K562 (cell line): ENCODE data around the gene NECAB2. TPM values are rescaled to one million over a fixed set of nuclear protein-coding genes. Genes with fewer than 3 reads are reported as not detected.

Experiments used
- ATAC-seq: fragments of 200-7000 bp; cut with Tn5 transposase; 3 replicates; pipeline ENCODE4 v1.9.1; 2020; ENCODE audit warnings: moderate library complexity
- BruUV-seq: library from RNA; stranded (reverse); fragments of 400-500 nt; replicated peaks from 2 replicates; lab custom pipeline; 2021; lab: Mats Ljungman, UMichigan
- CTCF ChIA-PET: fragments of 300-600 bp; formaldehyde crosslinking; extraction: SDS; loops from one replicate; lab custom pipeline; 2021; ENCODE audit warnings: low intra/inter-chr PET ratio; lab: Yijun Ruan, JAX
- POLR2A ChIA-PET: fragments of 300-600, 350-650 bp; sonication (Branson Sonifier 250); formaldehyde crosslinking; extraction: SDS; loops from one replicate; lab custom pipeline; 2021; ENCODE audit warnings: antibody characterized with exemption, inconsistent platforms; lab: Yijun Ruan, JAX
- DNase-seq, 4 experiments: peaks; one replicate each; pipeline versions ENCODE4 v3.0.0 to v3.0.0-alpha.2; 2011 to 2018; ENCODE audit warnings: low spot score in 3 of 4, mixed read lengths in 3 of 4; ENCODE audit errors: extremely low read depth in 1 of 4
- FAIRE-seq: peaks from 2 replicates; lab custom pipeline; 2011; peaks lifted over from hg19 to GRCh38; lab: Jason Lieb, UNC
- H2AFZ ChIP-seq: 2 replicates; pipeline ENCODE4 v1.6.0; 2011; ENCODE audit warnings: low read depth, low read length, control low read depth, inconsistent platforms
- H3K27ac ChIP-seq: fragments of 200-600 bp; 3 replicates; pipeline ENCODE4 v1.8.0; 2011; ENCODE audit warnings: low read depth, mild to moderate bottlenecking, control low read depth, inconsistent platforms, low read length, moderate library complexity, mixed read lengths; ENCODE audit errors: extremely low read depth
- H3K27me3 ChIP-seq, 2 experiments: fragments of 300-600 bp in 1 of 2; 2 replicates in 1 of 2; 3 replicates in 1 of 2; pipeline versions ENCODE4 v1.6.0 to v1.8.0; 2011; ENCODE audit warnings: inconsistent platforms in 2 of 2, low read length in 2 of 2, mild to moderate bottlenecking in 1 of 2, mixed read lengths in 1 of 2, moderate library complexity in 1 of 2; ENCODE audit not compliant: control insufficient read depth in 2 of 2, insufficient read depth in 2 of 2
- H3K36me3 ChIP-seq: fragments of 300-600 bp; 3 replicates; pipeline ENCODE4 v1.8.0; 2011; ENCODE audit warnings: mild to moderate bottlenecking, low read length, inconsistent platforms; ENCODE audit not compliant: control insufficient read depth, insufficient read depth
- H3K4me1 ChIP-seq, 2 experiments: fragments of 200-600 bp in 1 of 2; replicated peaks in 1 of 2; 2 replicates in 1 of 2; 3 replicates in 1 of 2; pipeline versions ENCODE4 v1.5.1 to v1.8.0; 2011; ENCODE audit warnings: inconsistent platforms in 2 of 2, low read length in 2 of 2, mild to moderate bottlenecking in 1 of 2, mixed read lengths in 1 of 2, moderate library complexity in 1 of 2; ENCODE audit not compliant: control insufficient read depth in 2 of 2, insufficient read depth in 2 of 2
- H3K4me2 ChIP-seq: 2 replicates; pipeline ENCODE4 v1.6.1; 2011; ENCODE audit warnings: low read length, control low read depth, inconsistent platforms, mixed read lengths; ENCODE audit not compliant: insufficient read depth
- H3K4me3 ChIP-seq: fragments of 200-600 bp; sonication (generic), shearing (Covaris generic); 2 replicates; pipeline ENCODE4 v1.5.1; 2016; ENCODE audit warnings: control low read depth, inconsistent platforms
- H3K79me2 ChIP-seq: fragments of 200-600 bp; 3 replicates; pipeline ENCODE4 v1.8.0; 2011; ENCODE audit warnings: low read length, inconsistent platforms; ENCODE audit not compliant: control insufficient read depth, insufficient read depth
- H3K9ac ChIP-seq, 2 experiments: 2 replicates each; pipeline versions ENCODE4 v1.6.0 to v1.6.1; 2011; ENCODE audit warnings: low read depth in 2 of 2, low read length in 2 of 2, control low read depth in 1 of 2, inconsistent platforms in 1 of 2, mild to moderate bottlenecking in 1 of 2, mixed read lengths in 1 of 2; ENCODE audit not compliant: insufficient read depth in 1 of 2
- H3K9me1 ChIP-seq: one replicate; pipeline ENCODE4 v1.6.0; 2011; ENCODE audit warnings: inconsistent platforms, mild to moderate bottlenecking, low read length, moderate library complexity; ENCODE audit not compliant: control insufficient read depth, insufficient read depth
- H3K9me3 ChIP-seq: replicated peaks from 2 replicates; pipeline ENCODE4 v1.5.1; 2011; ENCODE audit warnings: low read depth, low read length, inconsistent platforms; ENCODE audit not compliant: control insufficient read depth, insufficient read depth
- H4K20me1 ChIP-seq: replicated peaks from 2 replicates; pipeline ENCODE4 v1.6.1; 2011; ENCODE audit warnings: low read length, inconsistent platforms, mixed read lengths; ENCODE audit not compliant: control insufficient read depth, insufficient read depth
- CBFA2T3 ChIP-seq: fragments of 450-650 bp; IDR thresholded peaks from 2 replicates; pipeline ENCODE4 v1.6.1; 2017
- ELF1 ChIP-seq: fragments of 200-800 bp; sonication (Bioruptor generic); IDR thresholded peaks from 2 replicates; pipeline ENCODE4 v1.6.1; 2016; ENCODE audit warnings: missing genetic modification characterization, missing compliant biosample characterization
- ESRRA ChIP-seq: fragments of 450-650 bp; IDR thresholded peaks from 2 replicates; pipeline ENCODE4 v1.6.1; 2014; ENCODE audit warnings: low read depth, mild to moderate bottlenecking, moderate library complexity, borderline replicate concordance
- FOXA3 ChIP-seq, 2 experiments: fragments of 450-650 bp in 1 of 2; sonication (generic) in 1 of 2; formaldehyde crosslinking; IDR thresholded peaks in 1 of 2; conservative IDR thresholded peaks in 1 of 2; 2 replicates each; pipeline versions ENCODE4 v1.4.0 to v1.8.0; 2020 to 2022; ENCODE audit warnings: mild to moderate bottlenecking in 2 of 2, missing genetic modification reagents in 1 of 2
- GATAD2A ChIP-seq: fragments of 450-650 bp; IDR thresholded peaks from 2 replicates; pipeline ENCODE4 v1.6.1; 2017
- KDM5B ChIP-seq: fragments of 200-600 bp; sonication (generic); IDR thresholded peaks from 2 replicates; pipeline ENCODE4 v1.6.1; 2012; ENCODE audit warnings: low read depth, mild to moderate bottlenecking, moderate library complexity, low read length, control low read depth, inconsistent platforms; ENCODE audit not compliant: insufficient replicate concordance
- NEUROD1 ChIP-seq: fragments of 150-350 bp; IDR thresholded peaks from 2 replicates; pipeline ENCODE4 v1.6.1; 2014; ENCODE audit warnings: borderline replicate concordance, low read length, low read depth; ENCODE audit not compliant: partially characterized antibody
- POU5F1 ChIP-seq: fragments of 150-350 bp; IDR thresholded peaks from 2 replicates; pipeline ENCODE4 v1.6.1; 2014; ENCODE audit warnings: borderline replicate concordance, low read length, low read depth, mild to moderate bottlenecking; ENCODE audit not compliant: partially characterized antibody
- PPARD ChIP-seq: fragments of 250-450 bp; sonication (Bioruptor Pico); IDR thresholded peaks from 2 replicates; pipeline ENCODE4 v1.8.0; 2022; ENCODE audit warnings: inconsistent platforms, mild to moderate bottlenecking, moderate library complexity
- RBM14 ChIP-seq: fragments of 200-400 bp; formaldehyde crosslinking; IDR thresholded peaks from 2 replicates; pipeline ENCODE4 v1.6.1; 2018; ENCODE audit warnings: low read depth, mild to moderate bottlenecking, low read length, moderate library complexity, borderline replicate concordance; ENCODE audit not compliant: insufficient read depth
- SRSF1 ChIP-seq: fragments of 200-400 bp; formaldehyde crosslinking; IDR thresholded peaks from 2 replicates; pipeline ENCODE4 v1.6.1; 2017; ENCODE audit warnings: mild to moderate bottlenecking, low read depth, low read length, moderate library complexity
- ZNF324 ChIP-seq: fragments of 250-450 bp; sonication (Bioruptor Pico); IDR thresholded peaks from 2 replicates; pipeline ENCODE4 v1.4.0; 2020; ENCODE audit warnings: mild to moderate bottlenecking
- ZNF830 ChIP-seq: fragments of 250-450 bp; sonication (Bioruptor Pico); IDR thresholded peaks from 2 replicates; pipeline ENCODE4 v1.5.0; 2021; ENCODE audit warnings: mild to moderate bottlenecking
- WGBS: fragments of 100-300 bp; shearing (Covaris generic); methylation state at CpG from one replicate; pipeline ENCODE4 v1.1.6; 2016; ENCODE audit warnings: low coverage, mixed read lengths; ENCODE audit not compliant: insufficient coverage; ENCODE audit errors: missing lambda C conversion rate; 5-methylcytosine and 5-hydroxymethylcytosine counted together
- in situ Hi-C: fragments of 300-500 bp; cut with MboI; formaldehyde crosslinking; loops from 4 replicates; pipeline ENCODE4 v1.15.0; 2018; ENCODE audit warnings: inconsistent platforms, mixed read lengths
- intact Hi-C: fragments of 100-400 bp; cut with micrococcal nuclease; formaldehyde crosslinking; loops from 2 replicates; pipeline ENCODE4 v1.14.2; 2022
- polyA plus RNA-seq, 8 experiments: library from polyadenylated mRNA; depleted of rRNA in 4 of 8; stranded (reverse) in 5 of 8; unstranded in 3 of 8; fragments of >200 nt; fragmentation: Nextera tagmentation in 2 of 8; fragmentation: Illumina TruSeq in 1 of 8; extraction: Ambion mirVana in 2 of 8; extraction: Trizol in 1 of 8; gene quantifications; 2 replicates each; pipeline versions ENCODE4 v1.2.1 to v1.2.3, GENCODE V29; 2011 to 2014; ENCODE audit warnings: inconsistent platforms in 1 of 8, missing spikeins in 1 of 8
- total RNA-seq, 7 experiments: library from RNA; depleted of rRNA in 6 of 7; stranded (reverse); fragments of >200 nt in 6 of 7; fragmentation: Illumina TruSeq in 2 of 7; extraction: Trizol in 2 of 7; gene quantifications; 2 replicates each; pipeline versions ENCODE4 v1.2.1 to v1.2.3, GENCODE V29; 2011 to 2021; ENCODE audit warnings: low replicate concordance in 1 of 7
- TF ChIP-seq, protein P1 (sequence below): fragments of 450-650 bp; IDR thresholded peaks from 2 replicates; pipeline ENCODE4 v1.7.0; 2016; ENCODE audit warnings: borderline replicate concordance
- TF ChIP-seq, protein P2 (sequence below), 2 experiments: fragments of 450-650 bp; IDR thresholded peaks; 2 replicates each; pipeline ENCODE4 v1.6.1; 2016
- TF ChIP-seq, protein P3 (sequence below): sonication (generic); formaldehyde crosslinking; IDR thresholded peaks from 2 replicates; pipeline ENCODE4 v1.8.0; 2022; ENCODE audit warnings: mild to moderate bottlenecking, low read depth, missing genetic modification reagents

The NECAB2 gene
- total and polyA plus RNA-seq, 9 of the 15 experiments (the other 6 are each of a cell fraction or from before 2014, with no cell fraction given) = 0.03 to 0.28 TPM; not detected in 7

DNA sequence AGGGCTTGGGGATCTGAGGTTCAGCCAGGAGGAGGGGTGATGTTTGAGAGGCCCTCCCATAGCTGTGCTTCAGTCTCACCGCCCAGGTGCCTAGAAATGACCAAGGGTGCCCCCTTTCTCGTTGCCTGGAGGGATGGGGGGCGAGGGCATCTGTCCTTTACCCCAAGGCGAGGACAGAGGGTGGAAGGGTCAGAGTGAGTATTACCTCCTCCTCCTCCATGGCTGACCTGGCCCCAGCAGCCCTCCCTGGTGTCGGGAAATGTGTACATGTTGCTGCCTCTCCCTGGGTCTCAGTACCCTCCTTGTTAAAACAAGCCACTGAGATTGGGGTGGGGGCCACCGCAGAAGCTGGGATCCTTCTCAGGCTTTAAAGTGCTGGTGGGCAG is 2.4 kb downstream of the NECAB2 start:
- intact Hi-C loops = no loop called here

More for the DNA sequence above, 2.4 kb downstream of the NECAB2 start:
- DNase-seq (no peak), ATAC-seq (no peak), FAIRE-seq (no peak)
- ChIA-PET POLR2A (interaction anchor here (1.3 kb wide), 2 partner anchors 17 to 36 kb away, joined by 3 read pairs; partner anchors contain the start of gene OSGIN1), CTCF (interaction anchor here (1.6 kb wide), 1 partner anchor 95 kb away, joined by 4 read pairs; no protein-coding TSS in a partner anchor)
- H2AFZ ChIP-seq = no peak overlapping the region
- WGBS = 9% methylated on average over 6 of the region's 6 CpGs
- H3K9me3 ChIP-seq = no peaks in the 10 kb centered on the region
- BruUV-seq = no TSS peak
- H3K4me2 ChIP-seq = no peak overlapping the region
- H4K20me1 ChIP-seq = peaks cover 19% of the 10 kb centered on the region; the same call in 1 of the 2 replicates
- no peaks in the 10 kb centered on the region for H3K79me2 ChIP-seq
- H3K4me1 ChIP-seq = peaks cover 0 to 34% of the 10 kb centered on the region in 2 experiments; a peak in 1 of 5 replicates
- no peak overlapping the region for H3K9ac ChIP-seq
- no peak overlapping the region for H3K4me3 ChIP-seq
- H3K27ac ChIP-seq = no peak overlapping the region
- H3K36me3 ChIP-seq = no peaks in the 10 kb centered on the region
- peaks cover 25 to 58% of the 10 kb centered on the region in 2 experiments; a peak in 4 of 5 replicates for H3K27me3 ChIP-seq
- H3K9me1 ChIP-seq = no peaks in the 10 kb centered on the region
- TF ChIP-seq GATAD2A = no peak
- TF ChIP-seq, protein P1, sequence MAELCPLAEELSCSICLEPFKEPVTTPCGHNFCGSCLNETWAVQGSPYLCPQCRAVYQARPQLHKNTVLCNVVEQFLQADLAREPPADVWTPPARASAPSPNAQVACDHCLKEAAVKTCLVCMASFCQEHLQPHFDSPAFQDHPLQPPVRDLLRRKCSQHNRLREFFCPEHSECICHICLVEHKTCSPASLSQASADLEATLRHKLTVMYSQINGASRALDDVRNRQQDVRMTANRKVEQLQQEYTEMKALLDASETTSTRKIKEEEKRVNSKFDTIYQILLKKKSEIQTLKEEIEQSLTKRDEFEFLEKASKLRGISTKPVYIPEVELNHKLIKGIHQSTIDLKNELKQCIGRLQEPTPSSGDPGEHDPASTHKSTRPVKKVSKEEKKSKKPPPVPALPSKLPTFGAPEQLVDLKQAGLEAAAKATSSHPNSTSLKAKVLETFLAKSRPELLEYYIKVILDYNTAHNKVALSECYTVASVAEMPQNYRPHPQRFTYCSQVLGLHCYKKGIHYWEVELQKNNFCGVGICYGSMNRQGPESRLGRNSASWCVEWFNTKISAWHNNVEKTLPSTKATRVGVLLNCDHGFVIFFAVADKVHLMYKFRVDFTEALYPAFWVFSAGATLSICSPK = no peak
- TF ChIP-seq CBFA2T3 = no peak
- no peak for TF ChIP-seq ELF1
- TF ChIP-seq, protein P2, sequence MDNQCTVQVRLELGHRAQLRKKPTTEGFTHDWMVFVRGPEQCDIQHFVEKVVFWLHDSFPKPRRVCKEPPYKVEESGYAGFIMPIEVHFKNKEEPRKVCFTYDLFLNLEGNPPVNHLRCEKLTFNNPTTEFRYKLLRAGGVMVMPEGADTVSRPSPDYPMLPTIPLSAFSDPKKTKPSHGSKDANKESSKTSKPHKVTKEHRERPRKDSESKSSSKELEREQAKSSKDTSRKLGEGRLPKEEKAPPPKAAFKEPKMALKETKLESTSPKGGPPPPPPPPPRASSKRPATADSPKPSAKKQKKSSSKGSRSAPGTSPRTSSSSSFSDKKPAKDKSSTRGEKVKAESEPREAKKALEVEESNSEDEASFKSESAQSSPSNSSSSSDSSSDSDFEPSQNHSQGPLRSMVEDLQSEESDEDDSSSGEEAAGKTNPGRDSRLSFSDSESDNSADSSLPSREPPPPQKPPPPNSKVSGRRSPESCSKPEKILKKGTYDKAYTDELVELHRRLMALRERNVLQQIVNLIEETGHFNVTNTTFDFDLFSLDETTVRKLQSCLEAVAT (IDR thresholded peaks at IDR 0.05) = no peak
- no peak for TF ChIP-seq NEUROD1
- TF ChIP-seq SRSF1 = no peak
- TF ChIP-seq, protein P3, sequence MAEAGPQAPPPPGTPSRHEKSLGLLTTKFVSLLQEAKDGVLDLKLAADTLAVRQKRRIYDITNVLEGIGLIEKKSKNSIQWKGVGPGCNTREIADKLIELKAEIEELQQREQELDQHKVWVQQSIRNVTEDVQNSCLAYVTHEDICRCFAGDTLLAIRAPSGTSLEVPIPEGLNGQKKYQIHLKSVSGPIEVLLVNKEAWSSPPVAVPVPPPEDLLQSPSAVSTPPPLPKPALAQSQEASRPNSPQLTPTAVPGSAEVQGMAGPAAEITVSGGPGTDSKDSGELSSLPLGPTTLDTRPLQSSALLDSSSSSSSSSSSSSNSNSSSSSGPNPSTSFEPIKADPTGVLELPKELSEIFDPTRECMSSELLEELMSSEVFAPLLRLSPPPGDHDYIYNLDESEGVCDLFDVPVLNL (CRISPR knock-in tag) = no peak
- TF ChIP-seq RBM14 = no peak
- no peak for TF ChIP-seq POU5F1
- TF ChIP-seq KDM5B = no peak
- TF ChIP-seq ESRRA = no peak
- TF ChIP-seq FOXA3 (CRISPR knock-in tag; conservative IDR thresholded peaks at IDR 0.05 in 1 of 2, IDR thresholded peaks at IDR 0.05 in 1 of 2) = no peak
- no peak for TF ChIP-seq ZNF324 (CRISPR knock-in tag)
- no peak for TF ChIP-seq ZNF830 (CRISPR knock-in tag)
- no peak for TF ChIP-seq PPARD (CRISPR knock-in tag)
- in situ Hi-C loops = loop anchor here (10.0 kb wide), 1 partner anchor 74 kb away; the partner anchor contains the start of gene SLC38A8
